C4-2B (cell line): ENCODE measurements around the gene C9orf43.

Source experiments
- ZFX ChIP-seq: fragments of 450-650 bp; IDR thresholded peaks from 2 replicates; pipeline ENCODE4 v1.6.1; 2017
- TF ChIP-seq, protein P1 (sequence below): fragments of 450-650 bp; conservative IDR thresholded peaks from 2 replicates; pipeline ENCODE4 v1.5.1; 2017; ENCODE audit warnings: mild to moderate bottlenecking

DNA sequence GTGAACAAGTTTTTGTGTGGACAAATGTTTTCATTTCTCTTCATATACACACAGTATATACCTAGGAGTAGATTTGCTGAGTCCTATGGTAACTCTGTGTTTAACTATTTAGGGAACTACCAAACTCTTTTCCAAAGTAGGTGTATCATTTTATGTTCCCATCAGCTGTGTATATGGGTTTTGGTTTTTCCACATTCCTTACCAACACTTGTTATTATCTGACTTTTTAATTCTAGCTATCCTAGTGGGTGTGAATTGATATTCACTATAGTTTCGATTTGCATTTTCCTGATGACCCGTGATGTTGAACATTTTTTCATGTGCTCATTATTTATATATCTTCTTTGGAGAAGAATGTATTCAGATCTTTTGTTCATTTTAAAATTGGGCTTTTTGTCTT, 56.6 kb downstream of the C9orf43 start:
- TF ChIP-seq, protein P1, sequence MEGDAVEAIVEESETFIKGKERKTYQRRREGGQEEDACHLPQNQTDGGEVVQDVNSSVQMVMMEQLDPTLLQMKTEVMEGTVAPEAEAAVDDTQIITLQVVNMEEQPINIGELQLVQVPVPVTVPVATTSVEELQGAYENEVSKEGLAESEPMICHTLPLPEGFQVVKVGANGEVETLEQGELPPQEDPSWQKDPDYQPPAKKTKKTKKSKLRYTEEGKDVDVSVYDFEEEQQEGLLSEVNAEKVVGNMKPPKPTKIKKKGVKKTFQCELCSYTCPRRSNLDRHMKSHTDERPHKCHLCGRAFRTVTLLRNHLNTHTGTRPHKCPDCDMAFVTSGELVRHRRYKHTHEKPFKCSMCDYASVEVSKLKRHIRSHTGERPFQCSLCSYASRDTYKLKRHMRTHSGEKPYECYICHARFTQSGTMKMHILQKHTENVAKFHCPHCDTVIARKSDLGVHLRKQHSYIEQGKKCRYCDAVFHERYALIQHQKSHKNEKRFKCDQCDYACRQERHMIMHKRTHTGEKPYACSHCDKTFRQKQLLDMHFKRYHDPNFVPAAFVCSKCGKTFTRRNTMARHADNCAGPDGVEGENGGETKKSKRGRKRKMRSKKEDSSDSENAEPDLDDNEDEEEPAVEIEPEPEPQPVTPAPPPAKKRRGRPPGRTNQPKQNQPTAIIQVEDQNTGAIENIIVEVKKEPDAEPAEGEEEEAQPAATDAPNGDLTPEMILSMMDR: no peak
- TF ChIP-seq ZFX: no peak
